GM18508 (cell line): ENCODE data around the gene KNCN.

ENCODE experiments used
- ATAC-seq: cut with Tn5 transposase; IDR thresholded peaks from one replicate; pipeline ENCODE4 v1.9.1; 2021; ENCODE audit warnings: moderate number of reproducible peaks; ENCODE audit not compliant: insufficient read depth, unreplicated experiment

The KNCN gene

GRCh38 chr1:46546210-46546609, 5.2 kb downstream of the KNCN start:
- ATAC-seq = no peak

DNA sequence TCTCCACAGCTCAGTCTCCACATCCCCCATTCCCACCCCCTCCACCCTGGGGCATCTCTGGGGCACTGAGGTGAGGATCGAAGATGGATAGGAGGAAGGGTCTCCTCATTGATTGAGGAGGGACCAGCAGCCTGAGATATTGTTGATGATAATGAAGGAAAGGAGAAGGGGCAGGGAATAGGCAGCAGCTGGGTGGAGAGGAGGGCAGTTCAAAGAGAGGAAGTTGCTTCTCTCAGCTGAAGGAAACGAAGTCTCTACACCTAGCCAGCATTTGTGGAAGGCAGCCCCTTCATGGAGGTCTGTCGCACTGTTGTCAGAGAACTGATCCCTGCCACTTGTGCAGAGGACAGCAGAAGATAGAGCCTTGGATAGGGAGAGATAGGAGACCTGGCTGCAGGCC, 5.7 kb downstream of the KNCN start:
- ATAC-seq = no peak

GRCh38 chr1:46544561-46545240, 6.7 kb downstream of the KNCN start:
- no peak for ATAC-seq

DNA sequence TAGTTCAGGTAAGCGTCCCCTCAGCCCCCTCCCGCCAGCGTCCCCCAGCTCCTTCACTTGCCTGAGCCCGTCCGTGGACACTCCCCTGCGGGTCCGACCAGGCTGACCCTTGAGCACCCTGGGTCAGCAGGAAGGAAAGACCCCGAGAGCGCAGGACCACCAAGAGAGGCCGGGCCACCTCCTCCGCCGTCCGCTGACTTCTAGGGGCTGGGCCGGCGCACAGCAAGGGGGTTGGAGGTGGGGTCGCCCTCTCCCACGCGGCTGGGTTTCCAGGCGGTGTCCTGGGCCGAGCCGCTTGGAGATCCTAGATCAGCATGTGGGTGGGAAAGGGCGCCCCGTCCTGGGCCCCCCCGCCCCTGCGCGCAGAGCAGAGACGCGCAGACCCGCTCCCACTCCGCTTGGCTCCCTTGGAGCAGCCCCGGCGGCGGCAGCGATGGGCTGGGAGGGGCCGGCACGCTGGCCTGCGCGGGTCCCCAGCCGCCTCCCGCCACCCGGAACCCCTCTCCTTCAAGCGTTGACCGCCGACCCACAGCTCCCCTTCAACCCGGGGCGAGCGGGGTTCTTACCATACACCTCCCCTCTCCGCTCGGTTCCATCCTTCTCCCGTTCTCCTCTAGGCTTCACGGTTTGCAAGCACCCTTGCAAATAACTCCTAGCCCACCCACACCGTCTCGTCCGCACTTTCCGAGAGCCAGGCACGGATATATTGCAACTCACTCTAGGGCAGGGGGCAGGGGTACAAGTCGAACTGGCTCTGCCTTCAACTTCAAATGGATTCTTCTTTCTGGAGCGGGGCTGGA, 7.5 kb downstream of the KNCN start:
- ATAC-seq = no peak

DNA sequence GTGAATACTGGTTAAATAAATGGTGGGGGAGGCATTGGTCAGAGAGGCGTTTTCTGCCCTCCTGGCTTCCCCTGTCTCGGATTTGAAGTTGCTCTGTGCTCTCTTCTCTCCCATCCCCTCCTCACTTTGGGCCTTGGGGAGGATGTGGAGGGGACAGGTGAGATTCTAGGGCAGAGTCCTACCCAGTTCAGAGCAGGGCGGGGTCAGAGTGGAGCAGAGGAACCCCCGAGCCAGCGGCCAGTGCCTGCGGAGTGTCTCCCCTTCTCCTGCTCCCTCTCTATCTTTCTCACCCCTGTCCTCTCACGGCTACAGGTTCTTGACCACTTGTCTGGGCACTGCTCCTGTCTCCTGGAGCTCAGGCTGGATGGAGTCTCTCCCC, 8.1 kb downstream of the KNCN start:
- ATAC-seq = no peak

DNA sequence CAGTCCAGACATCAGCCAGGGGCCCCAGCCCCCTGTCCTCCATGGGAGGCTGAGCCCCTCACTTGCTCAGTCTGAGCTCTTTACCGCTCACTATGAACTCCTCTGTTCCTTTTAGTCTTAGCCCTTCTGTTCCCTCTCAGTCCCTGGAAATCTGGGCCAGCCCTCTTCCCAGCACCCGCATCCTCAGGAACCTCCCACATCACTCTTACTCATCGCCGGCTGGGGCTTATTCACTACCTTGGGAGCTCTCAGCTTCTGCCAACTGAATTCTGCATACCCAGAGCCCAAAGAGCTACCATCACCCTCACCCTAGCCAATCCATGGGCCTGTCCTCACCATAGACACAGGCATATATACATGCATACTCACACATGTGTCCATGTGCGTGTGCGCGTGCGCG, 11.5 kb downstream of the KNCN start:
- no peak for ATAC-seq

- no peak for ATAC-seq
These were observed 13.3 kb downstream of the KNCN start for GRCh38 chr1:46538147-46538546.

GRCh38 chr1:46537651-46538050, 13.8 kb downstream of the KNCN start:
- no peak for ATAC-seq

- ATAC-seq = no peak
These were observed 14.9 kb downstream of the KNCN start for GRCh38 chr1:46536527-46536926.

GRCh38 chr1:46535063-46535462, 16.4 kb downstream of the KNCN start:
- no peak for ATAC-seq

DNA sequence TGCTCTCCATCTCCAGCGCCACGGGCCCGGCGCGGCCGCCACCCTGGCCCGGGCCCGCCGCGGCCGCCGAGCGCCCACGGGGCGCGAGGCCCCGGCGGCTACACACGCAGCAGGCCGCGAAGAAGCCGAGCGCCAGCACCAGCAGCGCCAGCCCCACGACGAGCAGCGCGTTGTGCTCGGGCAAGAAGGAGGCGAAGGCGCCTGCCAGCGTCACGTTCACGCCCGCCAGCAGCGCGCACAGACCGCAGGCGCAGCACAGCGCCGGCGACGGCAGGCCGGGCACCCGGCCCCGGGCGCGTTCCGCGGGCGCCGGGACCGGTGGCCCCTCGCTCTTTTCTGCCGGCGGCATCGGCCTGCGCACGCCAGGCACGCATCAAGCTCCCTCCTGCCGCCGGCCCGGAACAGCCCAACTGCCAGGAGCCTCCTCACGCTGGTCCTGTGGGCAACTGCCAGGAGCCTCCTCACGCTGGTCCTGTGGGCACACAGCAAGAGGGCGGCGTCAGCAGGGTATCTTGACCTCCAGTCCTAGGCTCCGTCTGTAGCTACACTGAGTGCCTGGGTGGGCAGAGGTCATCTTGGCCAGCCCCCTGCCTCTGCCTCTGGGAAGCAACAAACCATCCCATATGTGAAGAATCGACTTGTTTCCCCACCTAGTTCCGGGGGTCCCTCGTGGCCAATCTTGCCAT, 18.1 kb downstream of the KNCN start:
- ATAC-seq = no peak

- ATAC-seq = no peak
These were observed 18.8 kb downstream of the KNCN start for GRCh38 chr1:46532498-46533178.

GRCh38 chr1:46532095-46532494, 19.4 kb downstream of the KNCN start:
- no peak for ATAC-seq

GRCh38 chr1:46530791-46531409, 20.5 kb downstream of the KNCN start:
- ATAC-seq = no peak

- ATAC-seq = no peak
These were observed 21.1 kb downstream of the KNCN start for GRCh38 chr1:46530311-46530710.

DNA sequence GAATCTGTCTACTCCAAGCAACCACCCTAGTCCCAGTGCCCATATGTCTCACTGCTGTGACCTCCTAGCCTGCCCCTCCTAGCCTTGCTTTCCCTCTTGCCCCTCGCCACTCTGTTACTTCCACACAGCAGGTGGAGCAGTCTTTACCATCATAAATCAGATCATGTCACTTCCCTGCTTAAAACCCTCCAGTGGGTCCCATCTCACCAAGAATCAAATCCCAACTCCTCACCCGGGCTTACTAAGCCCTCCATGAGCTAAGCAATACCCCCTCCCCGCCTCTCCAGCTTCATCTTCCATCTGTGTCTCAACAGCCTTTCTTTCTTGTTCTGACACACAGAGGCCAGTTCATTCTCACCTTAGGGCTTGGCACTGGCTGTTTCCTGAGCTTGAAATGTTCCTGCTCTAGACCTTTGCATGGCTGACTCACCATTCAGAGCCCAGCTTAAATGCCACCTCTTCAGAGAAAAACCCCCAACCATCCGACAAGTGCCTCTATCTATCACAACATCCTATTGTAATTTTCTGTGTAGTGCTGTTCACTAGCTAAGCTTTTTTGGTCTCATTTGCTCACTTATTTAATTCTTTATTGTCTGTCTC, 22.3 kb downstream of the KNCN start:
- no peak for ATAC-seq

- no peak for ATAC-seq
These were observed 23.0 kb downstream of the KNCN start for GRCh38 chr1:46528297-46528955.

GRCh38 chr1:46527474-46528296, 23.8 kb downstream of the KNCN start:
- no peak for ATAC-seq
